Measurements from ENCODE around the gene LPP.
A peak's percentile ranks its signal among the peaks of the same experiment; 100 is the strongest.

LPP gene

DNA sequence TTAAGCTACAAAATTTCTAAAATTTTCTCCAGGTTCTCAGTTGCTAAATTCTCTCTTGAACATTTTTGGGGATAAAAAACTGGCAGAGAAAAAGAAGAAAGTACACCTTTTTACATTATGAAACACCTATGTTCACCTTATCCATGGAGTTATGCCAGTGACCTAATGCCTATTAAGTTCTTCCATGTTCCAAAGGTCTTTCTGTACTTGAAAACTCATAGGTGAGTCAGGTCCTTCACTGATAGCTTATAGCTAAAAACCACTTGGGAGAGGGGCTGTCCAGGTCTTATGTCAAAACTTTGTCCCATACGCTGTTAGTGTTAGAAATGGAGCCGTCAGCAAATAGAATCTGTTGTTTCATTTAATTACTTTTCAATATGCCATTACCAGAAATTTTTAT is 530.3 kb downstream of the LPP start:
- no peak for DNase-seq (ENCODE audit: low read depth in 1 of 2, low spot score in 1 of 2)
- TF ChIP-seq JUND (IDR thresholded peaks at IDR 0.05; ENCODE audit: low read depth) = no peak
- in situ Hi-C loops (cut with HindIII; ENCODE audit: low pct_unique_long_range_greater_than_20kb, low sequenced_read_pairs) = no loop called here

DNA sequence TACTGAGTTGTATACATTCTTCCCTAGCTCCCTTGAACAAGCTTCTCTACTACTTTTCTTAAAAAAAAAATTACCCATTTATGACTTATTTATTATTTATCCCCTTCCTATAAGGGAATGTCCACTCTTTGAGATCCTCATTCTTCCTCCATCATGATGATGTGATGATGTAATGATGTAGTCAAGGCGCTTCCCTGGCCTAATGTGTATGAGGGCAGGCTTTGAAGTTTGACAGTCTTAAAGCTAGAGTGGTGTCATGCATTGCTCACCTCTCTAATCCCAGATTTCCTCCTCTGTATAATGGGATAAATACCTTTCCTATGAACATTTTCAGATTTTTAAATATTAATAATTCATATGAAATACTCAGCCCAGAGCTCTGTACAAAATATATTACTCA is 531.8 kb downstream of the LPP start:
- in situ Hi-C loops (cut with HindIII; ENCODE audit: low pct_unique_long_range_greater_than_20kb, low sequenced_read_pairs) = no loop called here
- no peak for TF ChIP-seq JUND (IDR thresholded peaks at IDR 0.05; ENCODE audit: low read depth)

DNA sequence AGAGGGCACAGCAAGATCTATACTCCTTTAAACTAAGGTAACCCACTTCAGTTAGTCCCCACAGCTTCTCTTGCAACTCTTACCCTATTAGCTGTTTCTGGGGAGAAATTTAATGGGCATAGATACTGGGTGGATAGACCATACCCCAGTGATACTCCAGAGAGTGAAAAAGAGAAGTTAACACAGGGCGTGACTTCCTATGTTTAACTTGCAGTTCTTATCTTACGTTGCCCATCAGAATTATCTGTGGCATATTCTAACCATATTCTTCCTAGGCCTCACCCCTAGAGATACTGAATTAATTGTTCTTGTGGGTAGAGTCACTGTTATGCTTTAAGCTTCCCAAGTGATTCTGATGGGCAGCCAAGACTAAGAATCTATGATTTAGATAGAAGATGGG is 532.4 kb downstream of the LPP start:
- DNase-seq (ENCODE audit: low read depth in 1 of 2, low spot score in 1 of 2) = no peak
- in situ Hi-C loops (cut with HindIII; ENCODE audit: low pct_unique_long_range_greater_than_20kb, low sequenced_read_pairs) = no loop called here
- no peak for TF ChIP-seq JUND (IDR thresholded peaks at IDR 0.05; ENCODE audit: low read depth)

More for the DNA sequence above, 531.8 kb downstream of the LPP start:
- no peak for DNase-seq (ENCODE audit: low read depth in 1 of 2, low spot score in 1 of 2)

DNA sequence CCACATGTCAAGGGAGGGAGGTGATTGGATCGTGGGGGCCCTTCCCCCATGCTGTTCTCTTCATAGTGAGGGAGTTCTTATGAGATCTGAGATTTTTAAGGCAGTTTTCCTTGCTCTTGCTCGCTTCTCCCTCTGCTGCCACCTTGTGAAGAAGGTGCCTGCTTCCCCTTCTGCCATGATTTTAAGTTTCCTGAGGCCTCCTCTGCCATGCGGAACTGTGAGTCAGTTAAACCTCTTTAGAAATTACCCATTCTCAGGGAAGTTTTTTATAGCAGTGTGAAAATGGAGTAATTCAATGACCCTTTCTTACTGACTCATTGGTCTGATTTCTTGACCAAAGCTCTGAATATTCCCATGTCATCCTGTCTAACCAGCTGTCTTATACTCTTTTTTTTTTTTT is 533.4 kb downstream of the LPP start:
- no peak for TF ChIP-seq JUND (IDR thresholded peaks at IDR 0.05; ENCODE audit: low read depth)
- peak in 1 of 2 experiments; percentile 35 for DNase-seq (ENCODE audit: low read depth in 1 of 2, low spot score in 1 of 2)
- in situ Hi-C loops (cut with HindIII; ENCODE audit: low pct_unique_long_range_greater_than_20kb, low sequenced_read_pairs) = no loop called here

DNA sequence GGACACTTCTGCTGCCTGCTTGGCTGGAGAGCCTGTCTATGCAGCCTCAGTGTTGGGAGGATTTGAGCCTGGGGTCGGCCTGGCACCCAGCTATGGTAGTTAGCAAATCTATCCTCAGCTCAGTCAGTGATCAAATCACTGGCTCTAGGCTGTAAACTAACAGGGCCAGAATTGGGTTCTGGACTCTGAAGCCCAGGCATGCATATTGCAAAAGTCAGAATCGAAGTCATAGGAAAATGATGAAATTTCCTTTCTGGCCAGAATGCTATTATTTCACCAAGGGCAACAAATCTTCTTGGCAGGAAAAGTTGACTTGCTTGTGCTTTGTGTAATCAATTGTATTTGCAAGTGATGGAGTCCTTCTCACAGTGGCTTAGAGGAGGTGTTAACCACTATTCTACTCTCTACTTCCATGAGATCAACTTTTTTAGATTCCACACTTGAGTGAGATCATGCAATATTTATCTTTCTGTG is 535.2 kb downstream of the LPP start:
- no peak for TF ChIP-seq JUND (IDR thresholded peaks at IDR 0.05; ENCODE audit: low read depth)
- in situ Hi-C loops (cut with HindIII; ENCODE audit: low pct_unique_long_range_greater_than_20kb, low sequenced_read_pairs) = no loop called here
- no peak for DNase-seq (ENCODE audit: low read depth in 1 of 2, low spot score in 1 of 2)

DNA sequence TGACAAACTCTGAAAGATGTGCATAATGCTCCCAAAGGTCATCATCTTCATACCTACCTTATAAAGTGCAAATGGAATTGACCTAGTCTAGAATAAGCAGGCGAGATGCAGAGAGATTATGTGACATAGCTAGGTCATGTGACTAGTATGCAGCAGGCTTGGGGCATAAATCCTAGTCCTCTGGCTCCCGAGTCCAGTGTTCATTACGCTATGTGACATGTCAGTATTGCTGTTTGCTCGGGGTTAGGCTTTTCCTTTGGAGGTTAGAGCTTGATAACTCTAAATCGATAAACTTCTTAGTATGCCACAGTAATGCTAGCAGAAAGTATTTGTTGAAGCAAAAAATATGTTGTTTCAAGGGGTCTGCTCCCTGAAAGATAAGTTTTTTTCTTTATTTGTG is 536.1 kb downstream of the LPP start:
- in situ Hi-C loops (cut with HindIII; ENCODE audit: low pct_unique_long_range_greater_than_20kb, low sequenced_read_pairs) = no loop called here
- DNase-seq (ENCODE audit: low read depth in 1 of 2, low spot score in 1 of 2) = no peak
- no peak for TF ChIP-seq JUND (IDR thresholded peaks at IDR 0.05; ENCODE audit: low read depth)

DNA sequence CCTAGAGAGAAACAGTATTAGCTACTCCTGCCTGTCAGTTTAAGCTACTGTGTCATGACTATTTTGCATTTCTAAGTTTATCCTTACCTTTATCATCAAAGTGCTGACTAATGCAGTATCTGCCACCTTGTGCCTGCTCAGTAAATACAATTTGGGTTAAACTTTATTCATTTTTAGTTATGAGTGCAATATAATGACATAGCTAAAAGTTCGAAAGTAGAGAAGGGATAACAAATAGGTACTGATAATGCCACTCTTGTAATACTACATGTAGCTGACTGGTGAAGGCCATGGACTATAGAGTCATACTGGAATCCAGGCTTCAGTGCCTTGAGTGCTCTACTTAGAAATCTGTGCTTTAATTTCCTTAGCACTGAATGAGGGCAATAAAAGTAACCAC is 537.0 kb downstream of the LPP start:
- DNase-seq (ENCODE audit: low read depth in 1 of 2, low spot score in 1 of 2) = no peak
- in situ Hi-C loops (cut with HindIII; ENCODE audit: low pct_unique_long_range_greater_than_20kb, low sequenced_read_pairs) = no loop called here
- TF ChIP-seq JUND (IDR thresholded peaks at IDR 0.05; ENCODE audit: low read depth) = no peak

DNA sequence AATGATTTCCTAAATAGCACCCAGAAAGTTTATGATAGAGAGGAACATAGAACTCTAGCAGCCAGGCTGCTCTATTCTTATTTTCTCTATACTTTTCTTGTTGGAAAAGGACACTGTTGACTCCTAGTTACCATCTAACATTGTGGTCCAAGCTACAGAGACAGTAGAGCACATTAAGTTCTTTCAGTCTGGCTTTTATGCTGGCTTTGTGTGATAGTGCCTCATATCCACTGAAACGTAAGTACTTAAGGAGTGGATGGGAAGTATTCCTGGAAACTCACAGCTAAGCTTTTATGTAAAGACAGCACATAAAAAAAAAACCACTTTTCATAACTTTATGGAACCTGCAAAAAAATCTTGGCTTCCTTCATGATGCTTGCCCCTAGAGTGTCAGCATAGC is 537.7 kb downstream of the LPP start:
- DNase-seq (ENCODE audit: low read depth in 1 of 2, low spot score in 1 of 2) = no peak
- in situ Hi-C loops (cut with HindIII; ENCODE audit: low pct_unique_long_range_greater_than_20kb, low sequenced_read_pairs) = no loop called here

DNA sequence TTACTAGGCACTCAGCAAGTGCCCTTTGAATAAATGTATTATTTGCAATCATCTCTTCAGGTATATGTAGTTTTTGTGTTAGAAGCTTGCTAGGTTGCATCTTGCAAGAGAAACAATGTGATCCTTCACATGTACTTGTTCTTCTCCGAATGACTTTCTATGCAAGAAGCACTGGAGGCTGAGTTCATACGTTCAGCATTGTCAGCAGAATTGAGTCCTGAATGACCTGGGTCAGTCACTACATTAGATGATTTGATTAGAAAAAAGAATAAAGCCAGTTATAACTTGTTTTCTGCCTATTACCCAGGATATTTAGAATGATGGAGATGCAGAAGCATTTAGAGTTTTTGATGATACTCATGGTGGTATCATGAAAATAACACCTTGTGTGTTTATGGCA is 538.7 kb downstream of the LPP start:
- in situ Hi-C loops (cut with HindIII; ENCODE audit: low pct_unique_long_range_greater_than_20kb, low sequenced_read_pairs) = no loop called here
- no peak for DNase-seq (ENCODE audit: low read depth in 1 of 2, low spot score in 1 of 2)
- TF ChIP-seq JUND (IDR thresholded peaks at IDR 0.05; ENCODE audit: low read depth) = no peak

More for the DNA sequence above, 537.7 kb downstream of the LPP start:
- no peak for TF ChIP-seq JUND (IDR thresholded peaks at IDR 0.05; ENCODE audit: low read depth)

DNA sequence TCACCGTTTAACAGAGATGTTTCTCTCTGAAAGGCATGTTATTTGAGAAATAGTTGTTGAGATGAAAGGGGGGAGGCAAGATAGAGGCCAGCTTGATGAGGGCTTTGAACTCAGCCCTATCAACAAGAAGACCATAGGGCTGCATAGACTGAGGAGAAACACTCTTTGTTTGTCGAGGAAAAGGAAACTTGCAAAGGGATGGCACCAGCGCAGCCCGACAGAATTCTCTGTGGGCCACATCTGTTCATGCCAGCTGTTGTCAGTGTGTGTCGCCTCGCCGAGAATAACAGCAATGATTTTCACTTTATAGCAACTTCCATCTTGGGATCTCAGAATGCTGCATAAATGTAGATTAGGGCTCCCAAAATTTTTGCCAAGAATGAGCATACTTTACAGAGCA is 539.5 kb downstream of the LPP start:
- in situ Hi-C loops (cut with HindIII; ENCODE audit: low pct_unique_long_range_greater_than_20kb, low sequenced_read_pairs) = no loop called here
- DNase-seq (ENCODE audit: low read depth in 1 of 2, low spot score in 1 of 2) = no peak
- TF ChIP-seq JUND (IDR thresholded peaks at IDR 0.05; ENCODE audit: low read depth) = no peak

DNA sequence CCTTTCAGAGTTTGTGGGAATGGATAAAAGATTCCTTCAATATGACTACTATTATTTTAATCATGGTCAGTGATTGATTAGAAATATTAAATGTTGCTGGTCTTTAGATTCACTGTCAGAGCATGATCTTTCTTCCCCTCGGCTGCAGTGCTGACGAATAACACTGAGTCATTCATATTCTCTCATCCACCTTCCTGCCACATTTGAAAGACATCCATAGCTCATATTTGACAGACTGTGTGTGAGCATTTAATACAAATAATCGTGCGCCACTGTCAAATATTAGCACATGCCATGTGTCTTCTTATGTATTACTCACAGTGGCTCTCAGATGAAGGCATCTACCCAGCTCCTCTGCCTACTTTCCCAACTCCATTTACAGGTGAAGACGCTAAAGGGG is 541.3 kb downstream of the LPP start:
- in situ Hi-C loops (cut with HindIII; ENCODE audit: low pct_unique_long_range_greater_than_20kb, low sequenced_read_pairs) = no loop called here
- no peak for TF ChIP-seq JUND (IDR thresholded peaks at IDR 0.05; ENCODE audit: low read depth)

DNA sequence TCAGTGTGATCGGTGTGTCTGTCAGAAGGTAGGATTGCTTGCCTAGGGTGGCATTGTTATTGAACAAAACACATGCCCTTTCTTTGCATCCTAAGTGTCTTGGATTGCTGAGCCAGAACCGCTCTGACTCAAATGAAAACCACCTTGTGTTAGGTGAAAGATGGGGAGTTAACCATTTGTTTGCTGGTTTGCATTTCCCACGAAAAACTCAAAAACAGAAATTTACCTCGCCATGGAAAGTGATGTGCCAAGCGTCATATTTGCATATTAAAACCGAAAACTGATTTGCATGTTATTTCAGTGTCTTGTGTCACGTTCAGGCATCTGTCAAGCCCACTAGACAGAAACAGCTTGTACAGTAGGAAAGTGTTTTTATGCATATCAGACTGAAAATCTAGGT is 543.2 kb downstream of the LPP start:
- no peak for DNase-seq (ENCODE audit: low read depth in 1 of 2, low spot score in 1 of 2)
- TF ChIP-seq JUND (IDR thresholded peaks at IDR 0.05; ENCODE audit: low read depth) = no peak
- in situ Hi-C loops (cut with HindIII; ENCODE audit: low pct_unique_long_range_greater_than_20kb, low sequenced_read_pairs) = no loop called here

More for the DNA sequence above, 541.3 kb downstream of the LPP start:
- DNase-seq (ENCODE audit: low read depth in 1 of 2, low spot score in 1 of 2) = no peak

DNA sequence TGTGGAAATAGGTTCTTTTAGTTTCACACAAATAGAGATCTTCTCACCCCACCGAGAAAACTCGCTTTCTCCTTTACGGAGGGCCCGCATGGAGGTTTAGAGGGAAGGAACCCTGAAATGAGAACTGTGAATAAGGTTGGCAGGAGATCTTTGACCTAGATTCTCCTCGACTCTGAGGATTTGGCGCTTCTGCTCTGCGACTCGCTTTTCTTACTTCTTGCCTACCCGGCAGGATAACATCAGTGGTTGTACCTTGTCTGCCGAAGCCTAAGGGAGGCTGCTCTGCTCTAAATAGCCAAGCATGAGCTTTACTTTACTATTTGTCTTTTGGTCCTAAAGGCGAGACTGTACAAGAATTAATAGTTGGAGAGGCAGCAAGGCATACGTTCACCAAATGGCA is 544.5 kb downstream of the LPP start:
- DNase-seq (ENCODE audit: low read depth in 1 of 2, low spot score in 1 of 2) = no peak
- in situ Hi-C loops (cut with HindIII; ENCODE audit: low pct_unique_long_range_greater_than_20kb, low sequenced_read_pairs) = no loop called here
- no peak for TF ChIP-seq JUND (IDR thresholded peaks at IDR 0.05; ENCODE audit: low read depth)

DNA sequence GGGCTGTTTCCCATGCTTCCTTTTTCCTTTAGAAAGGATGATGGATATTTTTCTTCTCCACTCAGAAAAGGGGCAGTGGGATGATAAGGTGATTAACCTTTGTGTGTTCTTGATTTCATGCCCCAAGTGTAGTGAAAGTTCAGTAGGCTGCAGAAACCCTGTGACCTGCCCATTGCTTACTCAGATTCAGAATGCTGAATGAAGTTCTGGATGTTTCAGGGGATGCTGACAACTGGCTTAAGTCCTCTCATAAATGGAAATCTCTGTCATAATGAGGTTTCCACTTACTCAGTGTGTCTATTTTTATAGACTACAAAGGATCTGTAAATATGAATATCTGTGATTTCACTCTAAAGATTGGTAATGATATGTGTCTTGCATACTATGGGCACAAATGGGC is 546.5 kb downstream of the LPP start:
- TF ChIP-seq JUND (IDR thresholded peaks at IDR 0.05; ENCODE audit: low read depth) = no peak
- in situ Hi-C loops (cut with HindIII; ENCODE audit: low pct_unique_long_range_greater_than_20kb, low sequenced_read_pairs) = no loop called here
- no peak for DNase-seq (ENCODE audit: low read depth in 1 of 2, low spot score in 1 of 2)
